Measurements from ENCODE around the gene PTPRG.

The PTPRG gene

DNA sequence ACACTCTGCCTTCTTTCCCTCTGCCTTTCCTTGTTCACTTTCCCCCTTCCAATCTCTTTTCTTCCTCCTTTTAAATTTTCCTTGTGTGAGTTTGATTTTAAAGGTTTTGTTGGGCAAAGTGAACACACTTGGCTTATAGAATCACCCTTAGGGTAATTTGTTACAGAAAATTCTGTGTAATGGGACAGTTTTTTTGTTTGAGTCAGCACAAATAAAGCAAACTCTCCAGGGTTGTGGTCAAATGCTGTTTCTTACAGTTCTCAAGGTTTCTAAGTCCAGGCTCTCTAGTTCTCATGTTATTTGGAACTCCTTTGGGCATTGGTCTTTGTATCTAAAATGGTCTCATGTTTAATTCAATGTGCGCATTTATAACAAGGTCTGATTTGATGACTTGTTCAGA, 307.1 kb downstream of the PTPRG start:
- Histone ChIP-seq H3K9me3 (ENCODE audit: insufficient read depth, low read depth, low read length) (no peaks in the 10 kb centered on the region), H3K36me3 (ENCODE audit: insufficient read depth, low read depth, low read length) (no peaks in the 10 kb centered on the region), H3K9ac (ENCODE audit: low read depth, low read length) (no peak overlapping the region), H3K27ac (ENCODE audit: low read length) (no peak overlapping the region), H3K4me1 (ENCODE audit: insufficient read depth, low read length) (peaks cover 35% of the 10 kb centered on the region), H3K4me3 (ENCODE audit: low read length) (no peak overlapping the region), H3K27me3 (ENCODE audit: insufficient read depth, low read length) (no peaks in the 10 kb centered on the region)

DNA sequence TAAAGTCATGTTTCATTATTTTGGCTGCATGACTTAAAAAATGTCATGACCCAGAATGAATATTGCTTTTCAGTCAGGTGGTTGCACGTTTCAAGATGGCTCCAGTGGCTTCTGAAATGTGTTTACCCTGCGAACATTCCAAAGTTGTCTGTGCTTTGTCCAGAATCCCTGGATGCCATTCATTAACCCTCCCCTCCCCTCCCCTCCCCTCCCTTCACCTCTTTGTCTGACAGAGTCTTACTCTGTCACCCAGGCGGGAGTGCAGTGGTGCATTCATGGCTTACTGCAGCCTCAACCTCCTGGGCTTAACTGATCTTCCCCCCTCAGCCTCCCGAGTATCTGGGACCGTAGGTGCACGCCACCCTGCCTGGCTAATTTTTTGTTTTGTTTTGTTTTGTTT, 308.0 kb downstream of the PTPRG start:
- no peak overlapping the region for H3K27ac ChIP-seq (ENCODE audit: low read length)
- no peaks in the 10 kb centered on the region for H3K9me3 ChIP-seq (ENCODE audit: insufficient read depth, low read depth, low read length)
- no peaks in the 10 kb centered on the region for H3K27me3 ChIP-seq (ENCODE audit: insufficient read depth, low read length)
- H3K9ac ChIP-seq (ENCODE audit: low read depth, low read length) = no peak overlapping the region
- no peak overlapping the region for H3K4me3 ChIP-seq (ENCODE audit: low read length)
- H3K4me1 ChIP-seq (ENCODE audit: insufficient read depth, low read length) = peaks cover 39% of the 10 kb centered on the region
- no peaks in the 10 kb centered on the region for H3K36me3 ChIP-seq (ENCODE audit: insufficient read depth, low read depth, low read length)

DNA sequence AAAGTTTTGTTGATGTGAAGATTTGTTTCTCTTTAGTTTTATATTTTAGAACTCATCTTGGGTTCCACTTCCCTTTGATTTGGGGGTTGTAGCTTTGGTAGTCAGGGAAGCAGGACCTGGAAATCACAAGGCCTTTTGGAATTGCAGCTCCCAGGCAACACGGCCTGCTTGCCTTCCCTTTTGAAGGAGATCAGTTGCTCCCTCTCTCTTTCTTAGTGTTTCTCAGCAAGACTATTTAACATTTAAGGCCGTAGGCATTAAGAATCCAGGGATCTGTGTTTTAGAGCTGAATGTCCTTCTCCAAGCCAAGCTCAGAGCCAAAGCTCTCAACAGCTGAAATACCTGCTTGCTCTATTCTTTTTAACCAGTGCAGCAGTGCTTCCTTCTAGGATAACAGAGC, 310.3 kb downstream of the PTPRG start:
- H3K4me3 ChIP-seq (ENCODE audit: low read length) = peak overlapping the region; percentile 7; the same call in 1 of the 2 replicates
- no peaks in the 10 kb centered on the region for H3K9me3 ChIP-seq (ENCODE audit: insufficient read depth, low read depth, low read length)
- peaks cover 59% of the 10 kb centered on the region for H3K4me1 ChIP-seq (ENCODE audit: insufficient read depth, low read length)
- peak overlapping the region; percentile 6 for H3K27ac ChIP-seq (ENCODE audit: low read length)
- peak overlapping the region; percentile 33; the same call in 1 of the 2 replicates for H3K9ac ChIP-seq (ENCODE audit: low read depth, low read length)
- no peaks in the 10 kb centered on the region for H3K27me3 ChIP-seq (ENCODE audit: insufficient read depth, low read length)
- no peaks in the 10 kb centered on the region for H3K36me3 ChIP-seq (ENCODE audit: insufficient read depth, low read depth, low read length)

DNA sequence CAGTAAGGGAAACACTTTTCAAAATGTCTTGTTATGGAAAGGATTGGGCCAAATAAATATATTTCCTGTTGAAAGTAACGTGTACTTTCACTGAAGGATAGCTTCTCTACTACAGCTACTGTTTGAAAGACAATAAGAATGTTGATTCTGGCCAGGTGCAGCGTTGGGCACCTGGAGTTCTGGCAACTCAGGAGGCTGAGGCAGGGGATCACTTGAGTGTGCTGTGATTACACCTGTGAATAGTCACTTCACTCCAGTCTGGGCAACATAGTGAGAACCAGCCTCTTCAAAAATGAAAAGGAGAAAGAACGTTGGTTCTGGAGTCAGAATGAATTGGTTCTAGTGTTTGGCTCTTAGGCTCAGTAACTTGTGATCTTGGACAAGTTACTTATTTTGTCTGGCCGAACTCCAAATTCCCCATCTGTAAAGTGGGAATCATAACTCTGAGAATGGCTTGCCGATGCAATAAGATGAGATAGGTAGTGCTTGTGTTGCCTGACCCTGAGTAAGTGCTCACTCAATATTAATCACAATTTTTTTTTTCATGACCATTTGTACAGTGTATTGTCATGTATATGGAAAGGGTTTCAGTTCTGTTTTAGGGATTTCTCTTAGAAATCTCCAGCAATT, 310.8 kb downstream of the PTPRG start:
- Histone ChIP-seq H3K4me3 (ENCODE audit: low read length) (peak overlapping the region; percentile 7; the same call in 1 of the 2 replicates), H3K36me3 (ENCODE audit: insufficient read depth, low read depth, low read length) (no peaks in the 10 kb centered on the region), H3K9ac (ENCODE audit: low read depth, low read length) (peak overlapping the region; percentile 33; the same call in 1 of the 2 replicates), H3K27ac (ENCODE audit: low read length) (peak overlapping the region; percentile 6), H3K9me3 (ENCODE audit: insufficient read depth, low read depth, low read length) (no peaks in the 10 kb centered on the region), H3K27me3 (ENCODE audit: insufficient read depth, low read length) (no peaks in the 10 kb centered on the region), H3K4me1 (ENCODE audit: insufficient read depth, low read length) (peaks cover 64% of the 10 kb centered on the region)

DNA sequence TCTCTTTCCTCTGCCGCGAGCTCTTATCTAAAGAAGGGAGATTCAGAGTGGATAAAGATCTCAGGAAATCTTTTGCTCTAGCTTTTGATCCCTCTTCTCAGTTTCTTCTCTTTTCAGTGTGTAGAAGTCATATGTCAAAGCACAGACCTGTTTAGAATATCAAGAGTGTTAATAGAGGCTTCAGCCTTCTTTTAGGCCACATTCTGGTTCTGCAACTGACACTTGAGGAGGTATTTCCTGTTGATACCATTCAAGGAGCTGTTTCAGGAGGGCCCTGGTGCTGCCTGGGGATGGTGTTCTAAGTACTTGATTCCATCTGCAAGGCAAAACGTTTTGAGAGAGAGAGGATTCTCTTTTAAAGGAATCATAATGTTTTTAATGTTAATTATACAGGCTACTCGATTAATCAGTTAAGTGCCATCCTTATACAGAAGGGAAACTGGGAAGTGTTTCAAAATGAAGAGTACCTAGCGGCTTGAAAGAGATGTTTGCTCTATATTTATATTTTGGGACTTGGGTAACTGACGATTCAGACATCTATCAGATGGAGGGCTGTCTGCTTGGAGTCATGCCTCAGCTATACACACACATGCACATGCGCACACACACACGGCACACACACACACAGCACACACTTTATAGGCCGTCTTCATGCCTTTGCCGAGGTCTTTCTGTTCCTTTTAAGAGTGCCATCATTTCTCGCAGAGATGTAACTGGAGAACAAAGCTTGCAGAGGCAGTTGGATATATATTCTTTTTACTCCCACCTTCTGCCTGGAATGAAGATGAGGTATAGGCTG, 313.9 kb downstream of the PTPRG start:
- Histone ChIP-seq H3K36me3 (ENCODE audit: insufficient read depth, low read depth, low read length) (no peaks in the 10 kb centered on the region), H3K4me3 (ENCODE audit: low read length) (peak overlapping the region; percentile 33; the same call in 1 of the 2 replicates), H3K9me3 (ENCODE audit: insufficient read depth, low read depth, low read length) (no peaks in the 10 kb centered on the region), H3K9ac (ENCODE audit: low read depth, low read length) (peak overlapping the region; percentile 50; the same call in 1 of the 2 replicates), H3K4me1 (ENCODE audit: insufficient read depth, low read length) (peaks cover 72% of the 10 kb centered on the region), H3K27me3 (ENCODE audit: insufficient read depth, low read length) (no peaks in the 10 kb centered on the region), H3K27ac (ENCODE audit: low read length) (peak overlapping the region; percentile 50)

DNA sequence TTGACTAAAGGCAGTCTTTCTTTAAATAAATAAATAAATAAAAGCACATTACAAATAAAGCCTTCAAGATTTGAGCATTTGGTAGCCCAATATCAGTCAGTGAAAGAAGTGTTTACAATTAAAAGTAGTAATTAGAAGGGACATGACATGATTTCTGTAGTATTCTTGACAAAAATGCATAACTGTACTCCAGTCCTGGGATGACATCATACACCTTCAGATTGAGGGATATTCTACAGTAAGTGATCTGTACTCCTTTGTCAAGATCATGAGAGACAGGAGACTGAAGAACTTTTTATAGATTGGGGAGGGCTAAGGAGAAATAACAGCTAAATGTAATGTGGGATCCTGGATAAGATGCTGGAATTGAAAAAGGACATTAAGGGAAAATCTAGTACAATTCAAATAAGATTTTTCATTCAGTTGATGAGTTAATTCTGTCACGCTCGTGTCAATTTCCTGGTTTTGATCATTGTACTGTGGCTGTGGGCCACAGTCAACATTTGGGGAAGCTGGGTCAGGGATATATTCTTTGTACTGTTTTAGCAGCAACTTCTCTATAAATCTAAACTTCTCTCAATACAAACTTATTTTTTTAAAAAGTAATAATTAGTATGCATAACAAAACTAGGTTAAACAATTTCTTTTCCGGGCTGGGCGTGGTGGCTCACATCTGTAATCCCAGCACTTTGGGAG, 314.8 kb downstream of the PTPRG start:
- Histone ChIP-seq H3K9ac (ENCODE audit: low read depth, low read length) (0 out of 2 replicates have a peak overlapping the region, but pooled peaks have one; percentile 50), H3K27me3 (ENCODE audit: insufficient read depth, low read length) (no peaks in the 10 kb centered on the region), H3K36me3 (ENCODE audit: insufficient read depth, low read depth, low read length) (no peaks in the 10 kb centered on the region), H3K4me3 (ENCODE audit: low read length) (no peak overlapping the region), H3K27ac (ENCODE audit: low read length) (peak overlapping the region; percentile 11), H3K9me3 (ENCODE audit: insufficient read depth, low read depth, low read length) (no peaks in the 10 kb centered on the region), H3K4me1 (ENCODE audit: insufficient read depth, low read length) (peaks cover 71% of the 10 kb centered on the region)

DNA sequence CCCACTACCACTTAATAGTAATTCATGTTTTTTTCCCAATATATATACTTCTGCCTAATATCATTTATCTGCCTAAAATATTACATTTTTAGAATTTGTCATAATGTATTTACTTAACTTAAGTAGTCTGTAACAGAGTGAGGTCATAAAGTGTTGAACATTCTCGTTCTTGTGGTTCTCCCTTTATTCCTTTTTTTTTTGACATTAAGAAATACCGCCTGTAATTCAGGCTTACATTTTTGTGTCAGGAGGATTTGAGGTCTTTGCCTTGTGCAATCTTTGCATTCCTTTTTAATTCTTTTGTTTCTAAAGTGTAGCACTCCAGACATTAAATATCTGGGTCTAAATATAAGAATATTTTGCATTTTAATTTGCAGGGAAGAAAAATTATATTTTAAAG, 315.4 kb downstream of the PTPRG start:
- no peak overlapping the region for H3K27ac ChIP-seq (ENCODE audit: low read length)
- peaks cover 68% of the 10 kb centered on the region for H3K4me1 ChIP-seq (ENCODE audit: insufficient read depth, low read length)
- H3K9ac ChIP-seq (ENCODE audit: low read depth, low read length) = no peak overlapping the region
- no peaks in the 10 kb centered on the region for H3K9me3 ChIP-seq (ENCODE audit: insufficient read depth, low read depth, low read length)
- H3K27me3 ChIP-seq (ENCODE audit: insufficient read depth, low read length) = no peaks in the 10 kb centered on the region
- no peak overlapping the region for H3K4me3 ChIP-seq (ENCODE audit: low read length)
- no peaks in the 10 kb centered on the region for H3K36me3 ChIP-seq (ENCODE audit: insufficient read depth, low read depth, low read length)

DNA sequence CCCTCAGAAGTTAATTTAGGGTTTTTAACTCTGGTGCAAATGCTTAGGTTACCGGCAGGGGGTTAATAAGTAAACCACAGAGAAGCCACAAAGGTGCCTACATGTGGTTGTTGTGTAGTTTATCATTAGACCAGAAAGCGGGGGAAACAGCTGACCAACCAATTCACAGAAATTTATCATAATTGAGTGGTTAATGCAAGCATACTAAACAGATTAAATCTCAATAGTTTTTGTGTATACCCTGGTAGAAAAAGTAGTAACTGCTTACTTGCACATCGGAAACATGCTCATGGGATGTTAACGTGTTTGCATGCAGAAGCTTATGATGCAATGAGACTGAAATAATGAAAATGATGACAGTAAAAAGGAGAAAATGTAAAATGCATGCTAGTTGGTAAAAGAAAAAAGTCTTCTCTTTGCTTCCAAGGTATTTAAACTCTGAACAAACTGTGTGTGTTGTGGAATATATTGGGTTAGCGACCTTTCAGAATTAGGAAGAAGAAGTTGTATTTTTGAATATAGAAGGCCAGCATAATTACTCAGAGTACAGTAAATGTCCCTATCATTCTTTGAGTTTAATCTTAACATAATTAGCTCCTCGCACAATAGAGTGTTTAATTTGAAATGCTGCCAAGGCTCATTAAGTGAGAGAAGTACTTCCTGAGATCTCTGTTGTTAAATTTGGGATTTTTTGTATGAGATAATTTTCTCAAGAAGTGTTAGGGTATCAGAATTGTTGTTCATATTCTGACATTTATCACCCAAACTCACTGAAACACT, 316.2 kb downstream of the PTPRG start:
- Histone ChIP-seq H3K9me3 (ENCODE audit: insufficient read depth, low read depth, low read length) (no peaks in the 10 kb centered on the region), H3K9ac (ENCODE audit: low read depth, low read length) (no peak overlapping the region), H3K27ac (ENCODE audit: low read length) (no peak overlapping the region)

DNA sequence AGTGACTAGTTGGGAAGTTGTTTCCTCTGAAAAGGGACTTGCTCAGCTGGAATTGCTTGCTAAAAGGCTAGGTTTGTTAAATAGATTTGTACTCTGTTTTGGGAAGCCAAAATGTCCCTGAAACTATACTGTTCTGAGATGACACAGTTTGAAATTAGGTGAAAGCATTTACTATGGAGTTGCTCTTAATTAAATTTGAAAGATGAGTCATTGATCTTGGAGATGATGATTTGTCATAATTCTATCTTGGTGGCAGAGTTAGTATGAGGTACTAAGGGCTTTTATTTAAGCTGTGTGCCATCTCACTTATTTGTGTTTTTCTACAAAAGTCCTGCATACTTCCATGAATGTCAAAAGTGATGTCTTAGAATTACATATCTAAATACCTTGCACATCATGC, 320.9 kb downstream of the PTPRG start:
- H3K9ac ChIP-seq (ENCODE audit: low read depth, low read length) = no peak overlapping the region

More for the DNA sequence above, 316.2 kb downstream of the PTPRG start:
- Histone ChIP-seq H3K4me1 (ENCODE audit: insufficient read depth, low read length) (peaks cover 63% of the 10 kb centered on the region), H3K36me3 (ENCODE audit: insufficient read depth, low read depth, low read length) (no peaks in the 10 kb centered on the region), H3K27me3 (ENCODE audit: insufficient read depth, low read length) (no peaks in the 10 kb centered on the region), H3K4me3 (ENCODE audit: low read length) (no peak overlapping the region)

DNA sequence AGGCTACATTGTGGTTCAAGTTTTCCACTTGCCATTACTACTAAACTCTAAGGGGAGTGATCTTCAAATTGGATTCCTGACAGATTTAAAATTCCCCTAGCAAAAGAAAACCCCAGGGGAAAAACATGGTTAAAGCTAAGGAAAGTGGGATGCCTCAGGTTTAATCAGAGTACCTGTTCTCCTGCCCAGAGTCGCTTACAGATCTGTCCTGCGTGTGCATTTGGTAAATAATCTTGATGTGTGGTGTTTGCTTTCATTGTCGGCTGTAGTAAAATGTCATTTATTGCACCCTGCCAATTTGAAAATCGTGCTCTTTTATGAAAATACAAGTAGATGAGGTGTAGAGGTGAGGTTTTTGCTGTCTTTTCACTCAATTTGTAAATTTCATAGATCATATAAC, 323.4 kb downstream of the PTPRG start:
- Histone ChIP-seq H3K36me3 (ENCODE audit: insufficient read depth, low read depth, low read length) (no peaks in the 10 kb centered on the region), H3K27ac (ENCODE audit: low read length) (no peak overlapping the region), H3K4me3 (ENCODE audit: low read length) (no peak overlapping the region), H3K4me1 (ENCODE audit: insufficient read depth, low read length) (peaks cover 21% of the 10 kb centered on the region), H3K9me3 (ENCODE audit: insufficient read depth, low read depth, low read length) (no peaks in the 10 kb centered on the region), H3K9ac (ENCODE audit: low read depth, low read length) (no peak overlapping the region), H3K27me3 (ENCODE audit: insufficient read depth, low read length) (no peaks in the 10 kb centered on the region)

More for the DNA sequence above, 320.9 kb downstream of the PTPRG start:
- Histone ChIP-seq H3K36me3 (ENCODE audit: insufficient read depth, low read depth, low read length) (no peaks in the 10 kb centered on the region), H3K27ac (ENCODE audit: low read length) (no peak overlapping the region), H3K4me1 (ENCODE audit: insufficient read depth, low read length) (peaks cover 20% of the 10 kb centered on the region), H3K27me3 (ENCODE audit: insufficient read depth, low read length) (no peaks in the 10 kb centered on the region), H3K4me3 (ENCODE audit: low read length) (no peak overlapping the region), H3K9me3 (ENCODE audit: insufficient read depth, low read depth, low read length) (no peaks in the 10 kb centered on the region)

DNA sequence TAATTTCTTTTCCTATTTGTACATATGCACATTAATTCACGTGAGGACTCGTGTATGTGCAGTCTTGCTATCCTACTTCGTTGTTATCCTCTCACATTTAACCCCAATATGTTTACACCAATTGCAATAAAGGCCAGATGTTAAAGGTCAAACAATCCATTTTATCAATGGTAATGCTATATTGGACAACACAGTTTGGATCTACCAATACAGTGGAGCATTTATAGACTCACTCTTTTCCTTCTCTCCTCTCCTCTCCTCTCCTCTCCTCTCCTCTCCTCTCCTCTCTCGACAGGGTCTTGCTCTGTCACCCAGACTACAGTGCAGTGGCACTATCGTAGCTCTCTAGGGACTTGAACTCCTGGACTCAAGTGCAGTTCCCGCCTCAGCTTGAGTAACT, 324.0 kb downstream of the PTPRG start:
- no peaks in the 10 kb centered on the region for H3K27me3 ChIP-seq (ENCODE audit: insufficient read depth, low read length)
- peaks cover 27% of the 10 kb centered on the region for H3K4me1 ChIP-seq (ENCODE audit: insufficient read depth, low read length)
- no peaks in the 10 kb centered on the region for H3K36me3 ChIP-seq (ENCODE audit: insufficient read depth, low read depth, low read length)
- H3K27ac ChIP-seq (ENCODE audit: low read length) = no peak overlapping the region
- H3K4me3 ChIP-seq (ENCODE audit: low read length) = no peak overlapping the region
- no peaks in the 10 kb centered on the region for H3K9me3 ChIP-seq (ENCODE audit: insufficient read depth, low read depth, low read length)
- no peak overlapping the region for H3K9ac ChIP-seq (ENCODE audit: low read depth, low read length)

Data from iPS-20b (cell line).